Measurements from ENCODE around the gene MAML3.

Gene MAML3

DNA sequence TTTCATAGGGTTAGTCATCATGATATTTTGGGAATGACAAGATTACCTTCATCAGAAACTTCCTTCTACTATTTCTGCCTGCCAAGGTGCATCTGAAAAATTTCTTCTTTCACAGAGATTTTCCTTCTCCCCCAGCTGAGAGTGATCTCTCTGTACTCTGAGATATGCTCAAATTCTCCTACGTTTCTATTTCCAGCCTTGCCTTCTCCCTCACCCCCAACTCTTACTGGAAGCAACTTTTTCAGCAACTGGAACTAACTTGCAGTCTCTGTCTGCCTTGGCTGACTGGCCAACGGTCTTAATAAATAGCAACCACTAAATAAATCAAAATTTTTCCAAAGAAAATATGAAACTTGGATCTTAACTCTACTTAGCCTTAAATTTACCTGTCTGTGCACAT, 122.3 kb downstream of the MAML3 start:
- Histone ChIP-seq H3K9me3 (no peaks in the 10 kb centered on the region), H3K36me3 (no peaks in the 10 kb centered on the region), H3K4me3 (ENCODE audit: low read depth, low read length) (no peak overlapping the region), H3K4me1 (peaks cover 38% of the 10 kb centered on the region), H3K27me3 (no peaks in the 10 kb centered on the region)
- DNase-seq: no peak
- TF ChIP-seq, protein P1, sequence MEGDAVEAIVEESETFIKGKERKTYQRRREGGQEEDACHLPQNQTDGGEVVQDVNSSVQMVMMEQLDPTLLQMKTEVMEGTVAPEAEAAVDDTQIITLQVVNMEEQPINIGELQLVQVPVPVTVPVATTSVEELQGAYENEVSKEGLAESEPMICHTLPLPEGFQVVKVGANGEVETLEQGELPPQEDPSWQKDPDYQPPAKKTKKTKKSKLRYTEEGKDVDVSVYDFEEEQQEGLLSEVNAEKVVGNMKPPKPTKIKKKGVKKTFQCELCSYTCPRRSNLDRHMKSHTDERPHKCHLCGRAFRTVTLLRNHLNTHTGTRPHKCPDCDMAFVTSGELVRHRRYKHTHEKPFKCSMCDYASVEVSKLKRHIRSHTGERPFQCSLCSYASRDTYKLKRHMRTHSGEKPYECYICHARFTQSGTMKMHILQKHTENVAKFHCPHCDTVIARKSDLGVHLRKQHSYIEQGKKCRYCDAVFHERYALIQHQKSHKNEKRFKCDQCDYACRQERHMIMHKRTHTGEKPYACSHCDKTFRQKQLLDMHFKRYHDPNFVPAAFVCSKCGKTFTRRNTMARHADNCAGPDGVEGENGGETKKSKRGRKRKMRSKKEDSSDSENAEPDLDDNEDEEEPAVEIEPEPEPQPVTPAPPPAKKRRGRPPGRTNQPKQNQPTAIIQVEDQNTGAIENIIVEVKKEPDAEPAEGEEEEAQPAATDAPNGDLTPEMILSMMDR (IDR thresholded peaks at IDR 0.05; ENCODE audit: low read depth, low read length): no peak

DNA sequence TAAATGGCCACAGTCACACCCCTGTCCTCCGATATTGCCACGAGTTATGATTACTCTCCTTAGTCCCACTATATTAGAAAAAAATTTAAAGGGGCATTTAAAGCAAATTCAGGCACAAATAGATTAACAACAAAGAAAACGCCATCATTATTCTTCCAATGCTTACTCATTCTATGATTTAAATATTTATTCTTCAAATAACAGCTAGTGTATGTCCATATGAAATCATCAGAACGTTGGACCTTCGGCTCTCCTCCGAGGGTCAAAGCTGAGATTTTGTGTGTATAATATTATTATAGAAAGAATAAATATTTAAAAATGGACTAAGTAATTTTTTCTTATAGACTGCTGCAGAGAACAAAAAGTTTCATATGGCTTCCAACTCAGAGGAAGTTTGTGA, 122.9 kb downstream of the MAML3 start:
- Histone ChIP-seq H3K27me3 (no peaks in the 10 kb centered on the region), H3K36me3 (no peaks in the 10 kb centered on the region), H3K4me1 (peaks cover 38% of the 10 kb centered on the region), H3K9me3 (no peaks in the 10 kb centered on the region), H3K4me3 (ENCODE audit: low read depth, low read length) (no peak overlapping the region)
- DNase-seq: no peak
- TF ChIP-seq, protein P1 (IDR thresholded peaks at IDR 0.05; ENCODE audit: low read depth, low read length): no peak

DNA sequence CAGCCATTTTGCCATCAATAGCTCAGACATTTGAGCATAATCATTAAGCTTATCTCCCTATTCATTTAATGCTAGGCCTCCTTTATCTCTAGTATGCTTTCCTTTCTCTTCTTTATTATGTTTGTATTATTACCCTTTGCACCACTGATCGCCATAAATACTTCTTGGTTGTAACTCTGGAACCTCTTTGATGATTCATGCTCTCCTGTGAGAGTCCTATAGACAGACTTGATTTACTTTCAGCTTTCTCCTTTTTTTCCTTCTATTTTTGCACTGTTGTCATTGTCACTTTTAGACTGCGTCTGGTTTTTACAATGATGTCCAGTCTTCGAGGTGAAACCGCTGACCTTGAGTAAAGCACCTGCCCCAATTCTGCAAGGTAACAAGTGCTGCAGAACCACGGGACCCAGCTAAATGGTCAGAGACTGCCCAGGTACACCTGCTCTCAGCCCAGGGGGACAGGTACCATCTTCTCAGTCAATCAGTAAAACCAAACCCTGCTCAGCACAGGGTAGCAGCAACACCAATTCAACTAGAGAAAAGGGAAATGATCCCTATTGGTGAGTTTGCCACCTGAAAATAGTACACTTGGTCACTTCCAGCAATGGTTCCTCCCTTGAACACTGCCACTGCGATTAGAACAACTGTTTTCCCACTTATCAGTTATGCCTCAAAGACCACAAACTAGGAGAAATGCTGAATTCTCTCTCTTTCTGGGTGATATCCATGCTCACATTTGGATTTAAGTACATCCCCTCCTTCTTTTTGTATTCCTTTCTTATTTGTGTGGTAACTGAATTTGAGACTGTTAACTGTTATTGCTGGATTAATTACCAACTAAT, 125.1 kb downstream of the MAML3 start:
- Histone ChIP-seq H3K9me3 (no peaks in the 10 kb centered on the region), H3K36me3 (no peaks in the 10 kb centered on the region), H3K4me3 (ENCODE audit: low read depth, low read length) (no peak overlapping the region), H3K4me1 (peaks cover 38% of the 10 kb centered on the region), H3K27me3 (no peaks in the 10 kb centered on the region)
- TF ChIP-seq, protein P1 (IDR thresholded peaks at IDR 0.05; ENCODE audit: low read depth, low read length): no peak
- no peak for DNase-seq

DNA sequence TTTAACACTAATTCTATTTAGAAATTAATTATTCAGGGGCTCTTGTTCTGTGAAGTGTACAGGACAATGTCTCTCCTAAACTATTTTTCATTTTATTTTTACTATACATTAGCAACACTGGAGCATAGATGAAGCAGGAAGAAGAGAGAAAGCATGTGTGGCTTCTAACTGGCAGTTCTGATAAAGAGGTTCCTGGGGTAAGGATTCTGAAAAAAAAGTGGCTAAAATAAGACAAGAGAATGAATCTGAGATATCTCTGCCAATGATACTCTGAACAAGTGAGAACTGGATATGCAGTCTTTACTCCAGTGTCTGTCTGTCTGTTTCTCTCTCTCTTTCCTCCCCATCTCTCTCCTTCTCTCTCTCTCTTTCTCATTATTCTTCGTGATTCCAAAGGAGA, 125.9 kb downstream of the MAML3 start:
- no peaks in the 10 kb centered on the region for H3K27me3 ChIP-seq

DNA sequence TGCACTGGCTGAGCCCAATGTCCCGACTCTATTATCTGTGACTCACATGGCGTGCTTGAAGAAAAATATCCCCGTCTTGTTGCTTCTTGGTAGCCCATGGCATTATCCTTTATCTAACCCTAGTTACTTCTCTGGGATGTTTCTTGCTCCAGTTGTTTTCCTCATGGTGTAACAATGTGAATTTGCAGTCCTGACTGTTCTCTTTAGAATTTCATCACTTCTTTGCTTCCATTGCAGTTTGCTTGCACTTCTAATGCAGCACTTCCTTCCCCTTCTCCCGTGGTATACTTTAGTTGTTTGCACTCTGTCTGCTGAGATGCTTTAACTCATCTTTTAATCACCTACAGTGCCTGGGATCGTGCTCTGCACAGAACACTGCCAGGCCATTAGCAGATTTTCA, 126.9 kb downstream of the MAML3 start:
- Histone ChIP-seq H3K36me3 (no peaks in the 10 kb centered on the region), H3K4me3 (ENCODE audit: low read depth, low read length) (no peak overlapping the region), H3K4me1 (peaks cover 34% of the 10 kb centered on the region), H3K27me3 (no peaks in the 10 kb centered on the region), H3K9me3 (no peaks in the 10 kb centered on the region)
- DNase-seq: no peak
- TF ChIP-seq, protein P1 (IDR thresholded peaks at IDR 0.05; ENCODE audit: low read depth, low read length): no peak

More for the DNA sequence above, 125.9 kb downstream of the MAML3 start:
- TF ChIP-seq, protein P1 (IDR thresholded peaks at IDR 0.05; ENCODE audit: low read depth, low read length): no peak
- no peak overlapping the region for H3K4me3 ChIP-seq (ENCODE audit: low read depth, low read length)
- peaks cover 38% of the 10 kb centered on the region for H3K4me1 ChIP-seq
- no peak for DNase-seq
- no peaks in the 10 kb centered on the region for H3K9me3 ChIP-seq
- no peaks in the 10 kb centered on the region for H3K36me3 ChIP-seq

DNA sequence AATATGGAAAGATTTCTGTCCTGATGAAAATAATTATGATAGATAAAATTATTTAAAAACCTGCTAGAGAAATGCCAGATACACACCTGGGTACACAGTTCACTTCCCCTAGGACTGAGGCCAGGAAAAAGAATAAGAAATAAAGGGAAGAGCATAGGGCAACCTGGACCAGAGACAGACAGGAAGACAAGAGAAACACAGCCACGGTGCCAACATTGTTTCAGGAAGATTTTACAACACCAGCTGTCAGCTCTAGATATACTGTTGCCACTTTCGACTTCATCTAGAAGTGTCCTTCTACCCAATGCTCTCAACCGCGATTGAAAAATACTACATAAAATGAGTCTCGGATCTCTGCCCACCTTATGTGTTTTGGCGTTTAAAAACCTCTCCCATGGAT, 128.5 kb downstream of the MAML3 start:
- Histone ChIP-seq H3K4me1 (peaks cover 29% of the 10 kb centered on the region), H3K27me3 (no peaks in the 10 kb centered on the region), H3K4me3 (ENCODE audit: low read depth, low read length) (no peak overlapping the region), H3K9me3 (no peaks in the 10 kb centered on the region), H3K36me3 (no peaks in the 10 kb centered on the region)
- TF ChIP-seq, protein P1 (IDR thresholded peaks at IDR 0.05; ENCODE audit: low read depth, low read length): no peak
- no peak for DNase-seq

Measured in BE2C (cell line).